Iris pigment epithelial cell (primary cell): ENCODE measurements around the gene GAS2L1.

Experiments
- DNase-seq: peaks from one replicate; pipeline ENCODE4 v3.0.0-alpha.2; 2011; ENCODE audit warnings: low read depth

GAS2L1 gene

GRCh38 chr22:29328055-29328454, 21.6 kb downstream of the GAS2L1 start:
- DNase-seq, result no peak

- DNase-seq, result no peak
These were observed 22.4 kb downstream of the GAS2L1 start for GRCh38 chr22:29328566-29329500.

GRCh38 chr22:29329581-29329980, 23.1 kb downstream of the GAS2L1 start:
- DNase-seq, result no peak

GRCh38 chr22:29330291-29330690, 23.8 kb downstream of the GAS2L1 start:
- DNase-seq, result no peak

- DNase-seq, result peak; percentile 74
These were observed 24.3 kb downstream of the GAS2L1 start for GRCh38 chr22:29330753-29331152.

- DNase-seq, result peak; percentile 35
These were observed 24.8 kb downstream of the GAS2L1 start for GRCh38 chr22:29331213-29331612.

- DNase-seq, result no peak
These were observed 25.3 kb downstream of the GAS2L1 start for GRCh38 chr22:29331658-29332300.

- no peak for DNase-seq
These were observed 26.5 kb downstream of the GAS2L1 start for GRCh38 chr22:29332886-29333496.

GRCh38 chr22:29334148-29334547, 27.7 kb downstream of the GAS2L1 start:
- DNase-seq, result no peak

GRCh38 chr22:29334696-29335344, 28.4 kb downstream of the GAS2L1 start:
- DNase-seq, result no peak

GRCh38 chr22:29335656-29336055, 29.2 kb downstream of the GAS2L1 start:
- DNase-seq, result no peak

GRCh38 chr22:29336751-29337490, 30.5 kb downstream of the GAS2L1 start:
- no peak for DNase-seq

GRCh38 chr22:29337631-29338284, 31.3 kb downstream of the GAS2L1 start:
- no peak for DNase-seq

- no peak for DNase-seq
These were observed 31.9 kb downstream of the GAS2L1 start for GRCh38 chr22:29338398-29338797.

- no peak for DNase-seq
These were observed 33.2 kb downstream of the GAS2L1 start for GRCh38 chr22:29339381-29340235.

GRCh38 chr22:29340566-29340965, 34.1 kb downstream of the GAS2L1 start:
- DNase-seq, result no peak

GRCh38 chr22:29341056-29341848, 34.8 kb downstream of the GAS2L1 start:
- DNase-seq, result no peak

- DNase-seq, result no peak
These were observed 35.3 kb downstream of the GAS2L1 start for GRCh38 chr22:29341849-29342127.

GRCh38 chr22:29342177-29342576, 35.7 kb downstream of the GAS2L1 start:
- DNase-seq, result no peak
